Hematopoietic multipotent progenitor cell treated with erythropoietin and hydrocortisone succinate and interleukin-3 and kit ligand, for 6 days (in vitro differentiated cells): Measurements from ENCODE around the gene C12orf56.
"Not testable (repeated sequence)": the region's sequence is repeated elsewhere in the genome, so short reads cannot be mapped to it uniquely, and the experiment has no call there.

Experiments used
- DNase-seq: peaks from one replicate; pipeline ENCODE4 v3.0.0-alpha.2; 2015

The C12orf56 gene

DNA sequence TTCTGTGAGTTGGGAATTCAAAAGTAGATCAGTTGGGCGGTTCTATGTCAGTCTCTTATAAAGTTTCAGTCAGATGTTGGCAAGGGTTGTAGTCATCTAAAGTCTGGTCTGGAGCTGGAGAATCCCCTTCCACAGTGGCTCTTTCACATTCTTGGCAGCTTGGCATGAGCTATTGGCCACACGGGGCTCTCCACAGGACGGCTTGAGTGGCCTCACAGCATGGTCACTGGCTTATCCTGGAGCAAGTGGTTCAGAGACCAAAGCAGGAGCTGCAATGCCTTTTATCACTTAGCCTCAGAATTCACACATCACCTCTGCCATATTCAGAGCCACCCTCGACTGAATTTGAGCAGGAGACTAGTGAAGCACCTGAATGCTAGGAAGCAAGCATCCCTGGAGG lies 161.3 kb downstream of the C12orf56 start:
- DNase-seq: no peak

DNA sequence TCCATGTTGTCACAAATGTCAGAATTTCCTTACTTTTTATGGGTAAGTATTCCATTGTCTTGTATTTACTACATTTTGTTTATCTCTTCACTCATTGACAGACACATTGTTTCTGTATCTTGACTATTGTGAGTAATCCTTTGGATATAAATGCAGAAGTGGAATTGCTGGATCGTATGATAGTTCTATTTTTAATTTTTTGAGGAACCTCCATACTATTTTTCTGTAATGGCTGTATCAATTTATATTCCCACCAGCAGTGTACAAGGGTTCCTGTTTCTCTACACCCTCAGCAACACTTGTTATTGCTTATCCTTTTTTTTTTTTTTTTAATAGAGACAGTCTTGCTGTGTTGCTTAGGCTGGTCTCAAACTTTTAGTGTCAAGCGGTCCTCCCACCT lies 164.9 kb downstream of the C12orf56 start:
- no peak for DNase-seq

DNA sequence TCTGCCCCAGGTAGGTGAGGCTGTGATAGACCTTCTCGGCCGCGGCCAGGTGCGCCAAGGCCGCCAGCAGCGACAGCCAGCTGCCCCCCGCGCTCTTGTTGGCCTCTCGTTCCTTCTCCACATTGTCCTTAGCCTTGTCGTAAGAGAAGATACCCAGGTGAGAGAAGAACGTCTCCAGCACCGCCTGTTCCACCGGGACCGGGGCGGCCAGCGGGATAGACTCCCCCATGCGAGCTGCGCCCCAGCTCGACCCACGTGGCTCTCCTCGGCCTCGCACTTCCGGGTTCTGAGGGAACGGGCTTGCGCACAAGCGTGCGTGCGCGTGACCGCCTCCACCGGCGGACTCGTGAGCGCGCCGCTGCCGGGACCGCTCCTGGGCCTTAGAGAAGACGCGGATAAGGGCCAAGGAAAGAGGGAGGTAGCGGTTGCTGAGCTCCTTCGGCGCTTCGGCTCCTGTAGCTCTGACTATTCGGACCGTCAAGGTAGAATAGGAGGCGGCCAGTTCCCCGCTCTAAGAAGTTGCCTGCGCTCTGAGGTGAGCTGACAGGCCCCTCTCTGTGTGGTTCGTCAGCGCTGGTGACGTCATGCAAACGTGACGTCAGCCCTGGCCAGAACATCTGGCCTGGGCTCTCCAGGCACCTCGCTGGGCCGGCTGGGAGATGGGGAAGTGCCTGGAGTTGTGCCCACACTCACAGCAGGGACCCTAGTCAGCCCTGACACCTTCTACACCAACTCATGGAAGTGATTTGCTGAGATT lies 168.4 kb downstream of the C12orf56 start, which contains the start of gene KICS2:
Gene KICS2, minus strand, starts transcription at position 288 of the 757 bp plus-strand sequence. Its CDS starts 59 bp downstream, at position 229.
- peak; percentile 95 for DNase-seq

DNA sequence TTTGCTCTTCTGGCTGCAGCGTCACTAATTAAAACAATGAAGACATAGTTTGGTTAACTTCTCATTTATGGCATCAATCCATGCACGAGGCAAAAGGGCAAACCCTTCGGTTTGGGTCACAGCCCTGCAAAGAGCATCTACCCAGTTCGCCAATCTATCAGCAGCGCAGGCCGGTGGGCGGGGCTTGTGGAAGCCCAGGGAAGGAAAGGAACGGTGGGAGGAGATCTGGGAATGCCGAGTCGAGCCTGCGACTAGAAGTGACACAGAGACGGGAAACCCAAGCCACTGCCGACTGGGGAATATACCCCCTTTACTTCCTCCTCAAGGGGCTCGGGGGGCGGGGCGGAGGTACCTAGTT lies 168.9 kb downstream of the C12orf56 start:
- DNase-seq: peak; percentile 83

DNA sequence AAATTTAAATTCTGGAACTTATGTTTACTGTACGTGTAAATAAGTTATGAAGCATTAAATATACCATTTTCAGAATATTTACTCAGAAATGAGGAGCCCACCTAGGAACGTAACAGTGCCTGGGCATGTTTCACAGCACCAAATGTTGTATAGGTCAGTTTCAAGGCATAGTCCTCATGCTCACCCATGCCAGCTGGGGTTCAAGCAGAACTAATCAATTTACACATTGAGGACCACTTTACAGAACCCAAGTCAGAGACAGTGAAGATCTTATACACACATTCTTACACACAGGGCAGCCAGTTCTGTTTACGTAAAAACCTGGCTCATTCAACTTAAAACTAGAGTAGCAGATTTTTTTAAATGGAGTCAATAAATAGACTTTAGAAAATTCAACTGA lies 170.5 kb downstream of the C12orf56 start:
- DNase-seq: no peak

DNA sequence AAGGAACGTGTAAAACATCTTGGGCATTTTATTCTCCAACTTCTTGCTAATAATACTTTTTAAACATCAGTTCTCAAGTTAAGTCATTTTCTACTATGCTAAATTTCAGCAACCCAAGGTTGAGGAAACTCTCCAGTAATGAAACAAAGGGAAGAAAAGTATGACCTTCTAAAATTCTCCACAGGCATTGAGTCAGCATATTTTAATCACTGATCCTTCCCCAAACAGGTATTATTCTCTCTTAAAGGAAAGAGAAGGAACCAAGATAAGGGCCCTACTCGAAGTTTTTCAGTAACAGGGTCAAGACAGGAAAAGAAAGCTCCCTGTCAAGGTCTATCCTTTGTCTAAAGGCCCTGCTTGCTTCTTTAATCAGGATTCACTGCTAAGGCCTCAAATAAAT lies 171.4 kb downstream of the C12orf56 start:
- DNase-seq: peak; percentile 59

DNA sequence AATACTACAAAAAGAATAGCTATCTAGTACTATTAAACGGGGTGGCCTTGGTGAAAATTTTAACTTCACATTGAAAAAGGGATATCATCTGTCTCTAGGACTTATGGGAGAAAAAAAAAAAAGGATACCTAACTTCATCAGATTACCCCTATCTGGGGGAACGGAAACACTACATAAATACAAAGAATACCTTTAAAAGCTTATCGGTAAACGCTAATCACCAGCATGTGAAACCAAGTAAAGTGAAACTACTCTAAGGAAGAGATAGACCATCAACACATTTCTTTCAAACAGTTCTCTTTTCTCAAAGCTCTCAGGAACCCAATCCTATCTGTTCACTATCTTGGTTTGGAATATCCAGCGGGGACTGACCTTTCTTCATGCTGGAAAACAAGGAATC lies 172.0 kb downstream of the C12orf56 start:
- peak; percentile 55 for DNase-seq

DNA sequence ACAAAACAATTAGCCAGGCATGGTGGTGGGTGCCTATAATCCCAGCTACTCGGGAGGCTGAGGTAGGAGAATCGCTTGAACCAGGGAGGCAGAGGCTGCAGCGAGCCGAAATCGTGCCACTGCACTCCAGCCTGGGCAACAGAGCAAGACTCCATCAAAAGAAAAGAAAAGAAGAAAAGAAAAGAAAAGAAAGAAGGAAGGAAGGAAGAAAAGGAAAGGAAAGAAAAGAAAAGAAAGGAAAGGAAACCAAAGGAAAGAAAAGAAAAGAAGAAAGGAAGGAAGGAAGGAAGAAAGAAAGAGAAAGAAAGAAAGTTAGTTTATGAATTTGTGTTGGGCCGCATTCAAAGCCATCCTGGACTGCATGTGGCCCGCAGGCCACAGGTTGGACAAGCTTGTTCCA lies 172.9 kb downstream of the C12orf56 start:
- not testable (repeated sequence) for DNase-seq

DNA sequence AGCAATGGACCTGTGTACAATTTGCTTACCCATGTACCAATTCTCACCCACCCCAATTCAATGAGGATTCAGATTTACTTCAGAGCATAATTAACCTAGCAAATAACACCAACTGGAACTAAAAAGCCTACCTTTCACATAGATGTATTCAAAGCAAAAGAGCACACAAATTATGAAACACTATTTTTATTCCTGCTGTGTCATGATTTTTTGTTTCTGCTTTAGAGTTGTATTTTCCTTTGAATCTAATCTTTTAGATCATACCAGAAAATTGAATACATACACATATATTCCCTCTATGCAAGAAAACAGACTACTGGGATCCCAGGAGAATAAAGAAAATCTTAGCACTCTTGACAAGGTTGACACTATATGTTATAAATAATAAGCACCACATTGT lies 174.3 kb downstream of the C12orf56 start:
- DNase-seq: no peak
